GM12878 (cell line): Measurements from ENCODE around the gene ABCG4.

Source experiments
- BACH1 ChIP-seq: fragments of 450-650 bp; IDR thresholded peaks from 2 replicates; pipeline ENCODE4 v1.6.1; 2017; ENCODE audit warnings: mild to moderate bottlenecking, borderline replicate concordance
- CHD2 ChIP-seq: IDR thresholded peaks from 2 replicates; pipeline ENCODE4 v1.6.1; 2011; ENCODE audit warnings: low read depth, low read length, improper control_type of control experiment, borderline replicate concordance
- CREB1 ChIP-seq: IDR thresholded peaks from 2 replicates; pipeline ENCODE4 v1.6.1; 2012; ENCODE audit warnings: low read depth, mild to moderate bottlenecking, inconsistent platforms
- CTCF ChIP-seq, 3 experiments: IDR thresholded peaks in 2 of 3; conservative IDR thresholded peaks in 1 of 3; 2 replicates each; pipeline ENCODE4 v1.5.1; 2011; ENCODE audit warnings: low read depth in 3 of 3, low read length in 3 of 3, mild to moderate bottlenecking in 3 of 3, control low read depth in 2 of 3, moderate library complexity in 2 of 3, inconsistent platforms in 1 of 3, mixed read lengths in 1 of 3; ENCODE audit not compliant: control insufficient read depth in 2 of 3, insufficient read depth in 1 of 3; ENCODE audit errors: extremely low read depth in 1 of 3
- EZH2 ChIP-seq: IDR thresholded peaks from 2 replicates; pipeline ENCODE4 v1.6.1; 2012; ENCODE audit warnings: low read depth, mild to moderate bottlenecking, control low read depth, inconsistent platforms, low read length, borderline replicate concordance; ENCODE audit not compliant: control insufficient read depth
- MAX ChIP-seq: IDR thresholded peaks from 2 replicates; pipeline ENCODE4 v1.6.1; 2012; ENCODE audit warnings: low read depth, low read length, improper control_type of control experiment
- MEF2A ChIP-seq: IDR thresholded peaks from 2 replicates; pipeline ENCODE4 v1.6.1; 2011; ENCODE audit warnings: low read depth, mild to moderate bottlenecking, low read length, moderate library complexity; ENCODE audit not compliant: insufficient read depth
- POLR2A ChIP-seq: IDR thresholded peaks from 2 replicates; pipeline ENCODE4 v1.6.1; 2011; ENCODE audit warnings: low read depth, mild to moderate bottlenecking, low read length

- no peak for TF ChIP-seq POLR2A
- TF ChIP-seq EZH2, result no peak
- TF ChIP-seq CTCF (IDR thresholded peaks at IDR 0.05 in 2 of 3, conservative IDR thresholded peaks at IDR 0.05 in 1 of 3; ENCODE audit: control insufficient read depth in 2 of 3, extremely low read depth in 1 of 3, insufficient read depth in 1 of 3, low read depth in 3 of 3, low read length in 3 of 3), result no peak
- no peak for TF ChIP-seq MEF2A
- no peak for TF ChIP-seq CREB1
- TF ChIP-seq BACH1, result no peak
- no peak for TF ChIP-seq MAX
- TF ChIP-seq CHD2, result no peak
Observed at GRCh38 chr11:119158467-119158866, 9.6 kb downstream of the ABCG4 start.
